HEK293T (cell line): ENCODE data around the gene CHST11.

ENCODE experiments used
- CTCF ChIA-PET: fragments of 350-600 bp; formaldehyde crosslinking; extraction: SDS; loops from one replicate; lab custom pipeline; 2021; ENCODE audit warnings: antibody characterized with exemption, inconsistent platforms; lab: Yijun Ruan, JAX
- POLR2A ChIA-PET: fragments of 350-600 bp; formaldehyde crosslinking; extraction: SDS; loops from one replicate; lab custom pipeline; 2020; ENCODE audit warnings: antibody characterized with exemption, inconsistent platforms; lab: Yijun Ruan, JAX
- DNase-seq: peaks from one replicate; pipeline ENCODE4 v3.0.0; 2012; ENCODE audit warnings: mixed read lengths; ENCODE audit errors: extremely low spot score
- ARNT ChIP-seq: fragments of 450-650 bp; IDR thresholded peaks from 2 replicates; pipeline ENCODE4 v1.6.1; 2017; ENCODE audit warnings: mild to moderate bottlenecking
- BHLHE40 ChIP-seq: fragments of 450-650 bp; IDR thresholded peaks from 2 replicates; pipeline ENCODE4 v1.6.1; 2016; ENCODE audit warnings: mild to moderate bottlenecking, moderate library complexity, borderline replicate concordance
- CTBP1 ChIP-seq: fragments of 450-650 bp; IDR thresholded peaks from 2 replicates; pipeline ENCODE4 v1.6.1; 2016; ENCODE audit warnings: borderline replicate concordance
- ELF4 ChIP-seq: fragments of 450-650 bp; IDR thresholded peaks from 2 replicates; pipeline ENCODE4 v1.6.1; 2017; ENCODE audit warnings: antibody characterized with exemption
- FOXA1 ChIP-seq: fragments of 450-650 bp; IDR thresholded peaks from 2 replicates; pipeline ENCODE4 v1.6.1; 2016; ENCODE audit warnings: mild to moderate bottlenecking
- FOXK2 ChIP-seq: fragments of 450-650 bp; IDR thresholded peaks from 2 replicates; pipeline ENCODE4 v1.6.1; 2016; ENCODE audit warnings: mild to moderate bottlenecking
- FOXM1 ChIP-seq: fragments of 450-650 bp; IDR thresholded peaks from 2 replicates; pipeline ENCODE4 v1.6.1; 2017; ENCODE audit warnings: mild to moderate bottlenecking, borderline replicate concordance
- HDGF ChIP-seq: fragments of 450-650 bp; IDR thresholded peaks from 2 replicates; pipeline ENCODE4 v1.6.1; 2017; ENCODE audit warnings: antibody characterized with exemption, borderline replicate concordance
- L3MBTL2 ChIP-seq: fragments of 450-650 bp; conservative IDR thresholded peaks from 2 replicates; pipeline ENCODE4 v1.6.1; 2016; ENCODE audit warnings: mild to moderate bottlenecking
- LEF1 ChIP-seq: fragments of 450-650 bp; IDR thresholded peaks from 2 replicates; pipeline ENCODE4 v1.6.1; 2017; ENCODE audit warnings: mild to moderate bottlenecking, borderline replicate concordance
- NFRKB ChIP-seq: fragments of 450-650 bp; IDR thresholded peaks from 2 replicates; pipeline ENCODE4 v1.6.1; 2016; ENCODE audit warnings: mild to moderate bottlenecking, moderate library complexity
- PKNOX1 ChIP-seq: fragments of 450-650 bp; IDR thresholded peaks from 2 replicates; pipeline ENCODE4 v1.6.1; 2016
- SP1 ChIP-seq: fragments of 450-650 bp; IDR thresholded peaks from 2 replicates; pipeline ENCODE4 v1.6.1; 2017
- SUZ12 ChIP-seq: fragments of 450-650 bp; IDR thresholded peaks from 2 replicates; pipeline ENCODE4 v1.6.1; 2016; ENCODE audit warnings: mild to moderate bottlenecking
- TARDBP ChIP-seq: fragments of 450-650 bp; IDR thresholded peaks from 2 replicates; pipeline ENCODE4 v1.6.1; 2016
- ZNF384 ChIP-seq: fragments of 450-650 bp; IDR thresholded peaks from 2 replicates; pipeline ENCODE4 v1.6.1; 2016

Gene CHST11

GRCh38 chr12:104576980-104577580 is 120.3 kb downstream of the CHST11 start:
- DNase-seq: no peak
- TF ChIP-seq FOXA1: no peak
- no peak for TF ChIP-seq SP1
- TF ChIP-seq ELF4: no peak
- ChIA-PET POLR2A (no interaction called here), CTCF (no interaction called here)

- no peak for DNase-seq
- POLR2A ChIA-PET: no interaction called here
- CTCF ChIA-PET: no interaction called here
- TF ChIP-seq CTBP1 (no peak), NFRKB (no peak), ARNT (no peak), TARDBP (no peak), FOXK2 (no peak), SUZ12 (no peak), ZNF384 (no peak), PKNOX1 (no peak), FOXA1 (no peak), BHLHE40 (no peak), L3MBTL2 (no peak), ELF4 (no peak), HDGF (no peak), LEF1 (no peak)
Measured at GRCh38 chr12:104577581-104577981, 120.8 kb downstream of the CHST11 start.

GRCh38 chr12:104578453-104578852 is 121.7 kb downstream of the CHST11 start:
- DNase-seq: no peak
- POLR2A ChIA-PET: no interaction called here
- CTCF ChIA-PET: no interaction called here
- TF ChIP-seq ZNF384 (no peak), FOXK2 (no peak), HDGF (no peak), TARDBP (no peak), SUZ12 (no peak), LEF1 (no peak), BHLHE40 (no peak), FOXA1 (no peak), ELF4 (no peak), PKNOX1 (no peak), CTBP1 (no peak), FOXM1 (no peak), SP1 (no peak)

DNA sequence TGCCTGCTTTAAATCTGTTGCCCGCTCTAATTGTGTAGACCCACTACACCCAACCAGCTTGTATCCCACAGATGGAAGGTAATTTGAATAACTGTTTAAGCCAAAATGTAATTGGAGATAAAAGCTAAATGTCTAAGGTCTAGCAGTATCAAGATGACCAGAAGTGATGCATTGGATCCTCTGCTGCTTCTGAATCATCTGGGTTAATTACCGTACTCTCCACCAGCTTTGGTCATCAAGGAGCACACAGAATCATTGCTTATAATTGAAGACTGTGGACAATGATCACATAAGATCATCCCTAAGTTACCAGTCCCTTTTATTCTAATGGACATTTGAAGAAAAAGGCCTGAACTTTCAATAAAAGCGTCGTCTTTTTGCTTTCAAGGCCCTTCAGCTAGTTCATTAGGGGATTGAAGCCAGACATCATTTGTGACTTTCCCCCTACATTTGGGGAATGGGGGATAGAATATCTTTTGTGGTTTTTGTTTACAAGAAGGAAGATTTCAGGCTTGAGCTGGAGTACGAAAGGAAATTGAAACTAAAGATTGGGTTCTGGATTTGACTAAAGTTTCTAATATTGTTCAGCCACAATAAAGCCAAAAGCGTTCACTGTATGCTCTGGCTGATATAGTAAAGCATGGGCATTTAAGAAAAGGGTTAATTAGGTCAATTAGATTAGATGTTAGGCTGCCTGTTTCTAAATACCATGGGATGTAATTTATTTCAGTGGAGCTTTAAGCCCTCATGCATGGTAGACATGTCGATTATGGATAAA is 123.2 kb downstream of the CHST11 start:
- POLR2A ChIA-PET: no interaction called here

DNA sequence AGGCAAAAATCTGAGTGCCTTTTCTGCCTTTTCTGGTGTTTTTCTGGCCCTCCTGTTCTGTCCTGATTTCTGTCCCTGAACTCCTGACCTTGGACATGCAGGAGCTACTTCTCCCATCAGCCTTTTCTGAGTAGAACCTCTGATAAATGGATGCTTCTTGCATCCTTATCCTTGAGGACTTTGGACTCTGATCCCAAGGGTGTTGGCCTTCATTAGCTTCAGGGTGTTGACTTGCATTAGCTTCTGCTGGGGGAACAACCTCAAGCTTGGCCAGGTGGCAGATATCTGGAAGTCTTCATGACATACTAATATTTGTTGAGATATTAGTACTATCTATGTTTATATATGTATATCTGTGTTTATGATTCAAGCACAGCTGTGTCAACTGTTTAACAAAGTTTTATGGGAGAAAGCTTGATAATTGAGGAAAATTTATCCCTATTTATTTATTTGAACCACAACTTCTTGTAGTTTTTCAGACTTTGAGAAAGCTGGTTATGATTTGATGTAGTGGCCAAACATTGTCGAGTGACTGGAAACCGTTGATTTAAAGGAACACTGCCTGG is 124.3 kb downstream of the CHST11 start:
- TF ChIP-seq TARDBP: no peak
- TF ChIP-seq FOXM1: no peak
- TF ChIP-seq ARNT: no peak
- TF ChIP-seq ELF4: no peak
- TF ChIP-seq CTBP1: no peak
- no peak for TF ChIP-seq FOXK2
- no peak for TF ChIP-seq LEF1
- TF ChIP-seq SUZ12: no peak
- no peak for TF ChIP-seq FOXA1
- no peak for TF ChIP-seq PKNOX1
- no peak for TF ChIP-seq BHLHE40
- ChIA-PET CTCF (no interaction called here), POLR2A (interaction anchor here (0.6 kb wide), 1 partner anchor 23 kb away, joined by 3 read pairs; no protein-coding TSS in a partner anchor)
- no peak for DNase-seq

More for the DNA sequence above, 123.2 kb downstream of the CHST11 start:
- CTCF ChIA-PET: interaction anchor here (0.9 kb wide), 1 partner anchor 403 kb away, joined by 4 read pairs; no protein-coding TSS in a partner anchor
- no peak for TF ChIP-seq L3MBTL2
- TF ChIP-seq TARDBP: no peak
- no peak for TF ChIP-seq NFRKB
- TF ChIP-seq PKNOX1: no peak
- TF ChIP-seq FOXA1: no peak
- no peak for TF ChIP-seq ELF4
- no peak for TF ChIP-seq SP1
- TF ChIP-seq ZNF384: no peak
- TF ChIP-seq HDGF: no peak
- TF ChIP-seq FOXM1: no peak
- no peak for TF ChIP-seq SUZ12
- TF ChIP-seq LEF1: no peak
- no peak for TF ChIP-seq BHLHE40
- TF ChIP-seq ARNT: no peak
- TF ChIP-seq FOXK2: no peak
- TF ChIP-seq CTBP1: no peak
- DNase-seq: no peak
